ENCODE results near the gene MRRF.
"Not testable (repeated sequence)": the region's sequence is repeated elsewhere in the genome, so short reads cannot be mapped to it uniquely, and the experiment has no call there.

MRRF gene

DNA sequence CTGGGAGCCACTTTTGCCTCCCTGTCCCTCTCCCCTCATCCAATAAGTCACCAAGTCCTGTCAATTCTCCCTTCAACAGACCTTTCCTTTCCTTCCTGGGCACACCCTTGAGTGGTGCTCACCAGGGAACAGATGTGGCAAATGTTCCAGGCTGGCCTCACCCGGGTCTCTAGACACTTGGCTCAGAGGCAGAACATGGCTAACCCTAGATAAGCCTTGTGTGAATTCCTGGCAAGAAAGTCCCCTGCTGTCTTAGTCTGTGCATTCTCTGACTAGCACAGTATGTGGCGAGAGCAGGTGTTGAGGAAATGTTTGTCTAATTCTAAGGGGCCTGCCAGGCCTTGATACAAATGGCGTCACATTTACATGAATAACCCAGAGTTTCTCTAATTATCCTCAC lies 64.9 kb downstream of the MRRF start:
- no peak for DNase-seq (ENCODE audit: extremely low read depth in 1 of 2, low read depth in 1 of 2)

DNA sequence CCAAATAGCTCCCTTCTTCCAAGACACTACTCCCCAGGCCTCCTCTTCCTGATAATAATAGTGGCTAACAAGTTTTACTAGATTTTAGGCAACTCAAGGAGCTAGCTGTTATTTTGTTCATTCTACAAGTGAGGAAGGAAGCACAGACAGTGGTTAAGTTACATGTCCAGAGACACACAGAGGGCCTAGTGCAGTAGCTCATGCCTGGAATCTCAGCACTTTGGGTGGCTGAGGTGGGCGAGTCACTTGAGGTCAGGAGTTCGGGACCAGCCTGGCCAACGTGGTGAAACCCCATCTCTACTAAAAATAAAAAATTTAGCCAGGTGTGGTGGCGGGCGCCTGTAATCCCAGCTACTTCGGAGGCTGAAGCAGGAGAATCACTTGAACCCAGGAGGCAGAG lies 65.8 kb downstream of the MRRF start:
- DNase-seq (ENCODE audit: extremely low read depth in 1 of 2, low read depth in 1 of 2) = not testable (repeated sequence)

DNA sequence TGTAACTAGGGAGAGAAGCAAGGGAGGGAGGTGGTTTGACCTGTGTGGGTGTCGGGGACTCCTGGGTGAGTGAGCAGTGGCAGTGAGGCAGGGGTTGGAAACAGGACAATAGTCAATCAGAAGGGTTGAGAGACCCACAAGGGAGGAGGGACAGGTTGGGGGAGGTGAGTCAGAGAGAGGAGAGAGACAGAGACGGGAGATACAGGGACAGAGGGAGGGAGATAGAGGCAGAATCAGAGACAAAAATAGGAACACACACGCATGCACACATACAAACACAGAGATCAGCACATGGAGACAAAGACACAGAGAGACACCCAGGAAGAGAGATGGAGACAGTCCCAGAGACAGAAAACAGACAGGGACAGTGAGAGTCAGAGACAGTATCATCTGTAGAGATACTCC lies 66.8 kb downstream of the MRRF start:
- no peak for DNase-seq (ENCODE audit: extremely low read depth in 1 of 2, low read depth in 1 of 2)

DNA sequence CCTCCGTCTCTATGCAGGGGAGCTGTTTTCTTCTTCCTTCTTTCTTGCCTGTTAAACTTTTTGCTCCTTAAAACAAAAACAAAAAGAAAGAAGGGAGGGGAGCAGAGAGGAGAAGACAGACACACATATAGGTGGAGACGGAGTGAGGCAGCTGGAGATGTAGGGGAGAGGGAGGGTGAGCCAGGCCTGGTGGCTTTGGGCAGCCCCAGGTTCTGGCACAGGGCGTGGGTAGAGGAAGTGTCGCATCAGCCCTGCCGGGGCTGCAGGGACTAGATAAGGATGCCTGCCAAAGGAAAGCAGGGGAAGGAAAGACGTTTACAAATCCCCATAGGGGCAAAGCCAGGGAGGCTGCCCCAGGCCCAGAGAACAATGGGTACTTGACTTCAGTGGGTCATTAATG lies 67.4 kb downstream of the MRRF start:
- no peak for DNase-seq (ENCODE audit: extremely low read depth in 1 of 2, low read depth in 1 of 2)

DNA sequence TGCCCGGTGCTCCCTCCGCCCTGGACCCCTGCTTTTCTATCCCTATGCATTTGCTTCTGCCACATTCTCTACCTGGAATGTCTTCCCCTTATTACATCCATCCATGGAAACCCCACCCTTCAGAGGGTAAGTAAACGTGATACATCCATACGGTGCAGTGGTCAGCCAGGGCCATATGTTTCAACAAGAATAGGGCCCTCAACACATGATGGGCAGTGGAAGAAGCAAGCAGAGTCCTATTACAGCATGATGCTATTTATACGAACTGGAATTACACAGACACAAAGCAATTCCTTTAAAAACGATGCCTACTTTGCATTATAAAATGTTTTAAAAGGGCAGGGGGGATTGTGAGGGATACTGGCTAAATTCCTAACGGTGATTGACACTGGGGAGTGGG lies 68.0 kb downstream of the MRRF start:
- no peak for DNase-seq (ENCODE audit: extremely low read depth in 1 of 2, low read depth in 1 of 2)

DNA sequence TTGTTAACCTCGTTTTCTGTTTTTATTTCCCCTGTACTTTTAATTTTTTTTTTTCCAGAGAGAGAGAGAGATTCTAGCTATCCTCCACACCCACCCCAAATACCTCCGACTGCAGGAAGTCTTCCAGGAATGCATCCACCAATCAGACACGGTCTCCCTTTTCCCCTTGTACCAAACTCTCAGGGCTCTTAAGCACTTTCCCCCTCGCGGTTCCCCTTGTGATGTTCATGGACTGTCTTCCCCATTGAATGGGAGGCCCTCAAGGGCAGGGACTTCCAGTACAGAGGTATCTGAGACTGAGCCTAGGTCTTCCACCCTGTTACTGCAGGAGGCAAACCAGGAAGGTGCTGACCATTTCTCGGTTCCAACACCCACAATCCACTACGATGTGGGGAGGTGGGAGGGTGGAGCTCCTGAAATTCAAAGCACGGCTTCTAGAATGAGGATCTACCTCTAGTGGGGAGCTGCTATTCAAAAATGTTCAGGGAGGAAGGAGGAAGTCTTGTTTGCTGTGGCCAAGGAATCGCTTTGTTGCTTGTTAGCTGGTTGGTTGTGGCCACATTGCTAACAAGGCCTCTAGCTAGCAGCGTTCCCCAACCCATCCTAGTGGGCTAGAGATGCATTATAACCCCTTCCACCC lies 68.6 kb downstream of the MRRF start:
- no peak for DNase-seq (ENCODE audit: extremely low read depth in 1 of 2, low read depth in 1 of 2)

DNA sequence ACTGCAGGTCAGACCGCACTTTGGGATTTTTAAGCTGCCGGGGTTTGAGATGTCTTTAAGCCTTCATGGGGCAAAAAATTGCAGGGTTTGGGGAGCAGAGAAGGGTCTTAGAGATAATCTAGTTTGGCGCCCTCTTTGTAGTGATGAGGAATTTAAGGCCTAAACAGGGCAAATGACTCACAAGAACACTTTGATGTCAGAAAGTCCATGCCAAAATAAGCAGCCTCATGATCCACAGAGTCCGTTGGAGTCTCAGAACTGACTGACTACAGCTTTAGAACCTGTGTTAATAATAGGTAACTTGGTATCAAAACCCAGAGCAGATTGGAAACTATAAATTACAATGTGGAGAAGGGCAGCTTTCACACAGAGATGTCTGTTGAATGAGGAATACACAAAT lies 70.2 kb downstream of the MRRF start:
- DNase-seq (ENCODE audit: extremely low read depth in 1 of 2, low read depth in 1 of 2) = no peak

DNA sequence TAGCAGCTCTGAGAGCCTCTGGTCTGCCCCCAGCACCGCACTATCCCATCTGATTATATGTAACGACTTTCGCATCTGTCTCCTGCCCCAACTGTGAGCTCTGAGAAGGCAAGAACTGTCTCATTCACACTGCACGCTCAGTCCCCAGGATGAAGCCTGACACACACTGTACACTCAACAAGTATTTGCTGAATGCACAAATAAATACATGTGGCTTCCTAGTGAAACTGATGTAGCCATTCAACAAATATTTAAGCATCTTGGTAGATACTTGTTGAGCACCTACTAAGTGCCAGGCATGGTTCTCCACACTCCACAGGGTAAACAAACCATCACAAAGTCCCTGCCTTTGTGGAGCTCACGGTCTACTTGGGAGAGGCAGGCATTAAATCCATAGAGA lies 71.5 kb downstream of the MRRF start:
- DNase-seq (ENCODE audit: extremely low read depth in 1 of 2, low read depth in 1 of 2) = no peak

DNA sequence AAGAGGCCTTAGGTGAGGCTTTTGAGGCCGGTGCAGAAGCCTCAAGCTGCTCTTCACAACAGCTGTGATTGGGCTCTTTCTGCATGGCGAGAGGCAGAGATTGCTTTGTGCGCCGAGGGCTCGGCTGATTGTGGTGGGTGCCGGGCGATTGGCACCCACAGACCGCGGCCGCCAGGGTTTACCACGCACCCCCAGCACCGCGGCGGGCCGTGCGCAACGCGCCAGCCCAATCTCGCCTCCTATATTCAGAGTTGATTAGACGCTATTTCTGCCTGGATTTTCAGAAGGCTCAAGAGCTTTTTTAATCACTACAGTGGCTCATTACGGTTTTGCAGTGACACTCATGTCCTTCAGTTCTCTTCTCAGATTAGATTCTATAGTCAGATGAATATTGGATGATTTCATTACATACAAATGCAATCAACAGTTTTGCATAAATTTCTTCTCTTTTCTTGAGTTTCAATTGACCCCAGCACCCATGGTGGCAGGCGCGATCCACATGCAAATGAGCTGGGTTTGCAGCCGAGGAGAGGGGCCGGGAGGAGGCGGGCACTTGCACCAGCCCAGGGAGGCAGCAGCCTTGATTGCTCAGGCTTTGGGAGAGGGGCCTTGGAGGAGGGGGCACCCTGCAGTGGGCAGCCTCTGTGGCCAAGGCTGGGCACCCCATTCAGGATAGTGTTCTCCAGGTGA lies 72.3 kb downstream of the MRRF start:
- no peak for DNase-seq (ENCODE audit: extremely low read depth in 1 of 2, low read depth in 1 of 2)

DNA sequence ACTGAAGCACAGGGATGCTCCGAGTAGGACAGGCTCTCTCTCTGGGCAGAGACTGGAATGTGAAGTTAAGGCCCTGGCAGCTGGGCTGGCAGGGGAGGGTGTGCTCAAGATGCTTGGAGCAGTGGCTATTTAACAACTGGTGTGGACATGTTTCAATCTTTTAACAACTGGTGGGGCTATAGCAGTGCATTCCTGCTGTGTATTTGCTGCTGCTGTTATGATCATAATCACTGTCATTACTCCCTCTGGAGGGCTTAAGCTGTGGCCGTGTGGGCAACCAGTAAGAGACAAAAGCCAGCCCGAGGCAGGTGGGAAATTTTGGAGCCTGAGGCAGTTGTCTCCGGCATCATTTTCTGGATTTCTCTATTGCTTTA lies 72.9 kb downstream of the MRRF start:
- DNase-seq (ENCODE audit: extremely low read depth in 1 of 2, low read depth in 1 of 2) = no peak

DNA sequence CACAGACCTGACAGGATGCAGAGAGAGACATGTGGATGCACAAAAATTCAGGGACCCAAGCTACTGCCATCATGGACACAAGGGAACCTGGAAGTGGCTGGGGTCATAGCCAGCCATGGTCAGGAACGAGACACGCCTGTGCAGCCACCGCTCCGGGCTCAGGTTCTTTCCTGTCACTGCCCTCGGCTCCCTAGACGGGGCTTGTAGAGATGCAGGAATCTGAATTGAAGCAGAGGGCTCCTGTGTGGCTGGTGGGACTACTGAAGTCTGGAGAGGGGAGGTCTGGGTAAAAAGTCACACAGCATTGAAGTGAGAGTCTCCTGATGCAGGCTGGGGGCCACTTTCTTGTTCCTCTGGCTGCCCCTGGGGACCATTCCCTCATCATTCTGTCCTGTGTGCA lies 73.9 kb downstream of the MRRF start:
- no peak for DNase-seq (ENCODE audit: extremely low read depth in 1 of 2, low read depth in 1 of 2)

DNA sequence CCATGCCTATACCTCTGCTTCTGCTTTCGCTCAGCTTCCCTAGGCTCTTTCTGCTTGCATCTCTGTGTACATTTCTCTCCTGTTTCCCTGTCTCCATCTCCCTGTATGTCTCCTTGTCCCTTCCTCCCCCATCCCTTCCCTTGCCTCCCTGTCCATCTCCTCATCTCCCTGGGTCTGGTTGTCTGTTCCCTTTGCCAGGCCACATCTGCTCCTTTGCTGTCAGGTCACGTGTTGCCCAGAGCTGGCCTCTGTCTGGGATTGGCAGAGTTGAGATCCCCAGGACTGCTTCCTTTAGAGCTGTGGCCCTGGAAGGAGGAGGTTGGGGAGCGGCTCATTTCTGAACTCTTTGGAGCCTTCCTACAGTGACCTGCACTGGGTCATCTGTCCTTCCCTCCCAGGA lies 74.3 kb downstream of the MRRF start:
- DNase-seq (ENCODE audit: extremely low read depth in 1 of 2, low read depth in 1 of 2) = no peak

DNA sequence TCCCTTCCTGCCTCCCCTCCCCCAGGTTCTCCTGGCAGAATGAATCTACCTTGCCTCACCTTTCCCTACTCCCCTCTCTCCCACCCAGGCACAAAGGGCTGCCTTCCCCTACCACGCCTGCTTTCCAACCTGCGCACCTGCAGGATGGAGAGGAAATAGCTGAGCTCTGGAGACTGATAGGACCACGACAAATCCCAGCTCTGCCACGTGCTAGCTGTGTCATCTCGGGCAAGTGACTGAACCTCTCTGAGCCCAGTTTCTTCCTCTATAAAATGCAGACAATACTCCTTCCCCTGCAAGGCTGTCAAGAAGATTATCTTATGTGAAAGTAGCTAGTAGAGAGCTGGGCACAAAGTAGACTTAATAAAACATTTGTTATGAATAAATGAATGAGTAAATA lies 74.9 kb downstream of the MRRF start:
- DNase-seq (ENCODE audit: extremely low read depth in 1 of 2, low read depth in 1 of 2) = no peak

DNA sequence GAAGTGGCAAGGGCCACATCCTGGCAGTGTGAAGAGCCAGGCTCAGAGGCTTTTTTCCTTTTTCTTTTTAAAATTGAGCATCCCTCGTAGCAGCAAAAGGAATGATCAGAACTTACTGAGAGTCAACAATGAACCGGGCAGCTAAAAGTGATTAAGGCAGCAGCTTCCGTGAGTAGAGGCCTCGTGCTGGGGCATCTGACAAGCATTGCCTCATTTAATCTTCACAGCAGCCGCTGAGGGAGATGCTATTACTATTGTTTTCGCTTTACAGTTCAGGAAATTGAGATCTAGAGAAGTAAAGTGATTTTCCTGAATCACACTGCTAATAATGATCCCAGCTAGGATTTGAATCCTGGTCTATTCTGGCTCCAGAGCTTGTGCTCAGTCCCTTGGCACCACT lies 75.5 kb downstream of the MRRF start:
- DNase-seq (ENCODE audit: extremely low read depth in 1 of 2, low read depth in 1 of 2) = no peak

DNA sequence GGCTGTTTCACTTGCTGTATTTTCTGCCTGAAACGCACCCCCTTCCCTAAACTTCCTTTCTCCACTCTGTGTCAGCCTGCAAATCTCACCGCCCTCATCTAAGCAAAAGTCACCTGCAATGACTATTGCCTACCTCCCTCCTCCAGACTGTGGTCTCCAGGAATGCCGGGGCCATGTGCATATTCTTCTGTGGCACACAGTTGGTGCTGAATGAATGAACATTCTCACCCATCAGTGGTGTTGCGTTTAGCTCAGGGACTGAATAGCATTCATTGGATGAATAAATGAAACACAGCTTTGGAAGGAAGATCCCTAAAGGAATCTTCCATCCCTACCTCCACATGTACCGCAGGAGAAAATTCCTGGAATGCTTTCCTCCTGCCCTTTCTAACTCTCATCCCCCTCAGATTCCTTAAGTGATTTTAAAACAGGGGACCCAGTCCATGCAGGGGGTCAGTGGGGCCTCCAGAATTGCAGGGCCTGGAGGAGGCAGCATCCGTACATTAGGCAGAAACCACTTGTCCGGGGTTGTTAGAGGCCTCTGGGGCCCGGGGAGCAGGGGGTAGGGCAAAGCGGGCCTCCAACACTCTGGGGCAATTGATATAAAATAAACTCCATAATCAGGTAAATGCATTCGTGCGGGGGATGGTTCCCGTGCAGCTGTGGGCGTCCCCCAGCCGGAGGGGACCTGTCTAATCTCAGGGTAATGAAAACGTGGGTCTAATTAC lies 77.8 kb downstream of the MRRF start:
- DNase-seq (ENCODE audit: extremely low read depth in 1 of 2, low read depth in 1 of 2) = no peak

DNA sequence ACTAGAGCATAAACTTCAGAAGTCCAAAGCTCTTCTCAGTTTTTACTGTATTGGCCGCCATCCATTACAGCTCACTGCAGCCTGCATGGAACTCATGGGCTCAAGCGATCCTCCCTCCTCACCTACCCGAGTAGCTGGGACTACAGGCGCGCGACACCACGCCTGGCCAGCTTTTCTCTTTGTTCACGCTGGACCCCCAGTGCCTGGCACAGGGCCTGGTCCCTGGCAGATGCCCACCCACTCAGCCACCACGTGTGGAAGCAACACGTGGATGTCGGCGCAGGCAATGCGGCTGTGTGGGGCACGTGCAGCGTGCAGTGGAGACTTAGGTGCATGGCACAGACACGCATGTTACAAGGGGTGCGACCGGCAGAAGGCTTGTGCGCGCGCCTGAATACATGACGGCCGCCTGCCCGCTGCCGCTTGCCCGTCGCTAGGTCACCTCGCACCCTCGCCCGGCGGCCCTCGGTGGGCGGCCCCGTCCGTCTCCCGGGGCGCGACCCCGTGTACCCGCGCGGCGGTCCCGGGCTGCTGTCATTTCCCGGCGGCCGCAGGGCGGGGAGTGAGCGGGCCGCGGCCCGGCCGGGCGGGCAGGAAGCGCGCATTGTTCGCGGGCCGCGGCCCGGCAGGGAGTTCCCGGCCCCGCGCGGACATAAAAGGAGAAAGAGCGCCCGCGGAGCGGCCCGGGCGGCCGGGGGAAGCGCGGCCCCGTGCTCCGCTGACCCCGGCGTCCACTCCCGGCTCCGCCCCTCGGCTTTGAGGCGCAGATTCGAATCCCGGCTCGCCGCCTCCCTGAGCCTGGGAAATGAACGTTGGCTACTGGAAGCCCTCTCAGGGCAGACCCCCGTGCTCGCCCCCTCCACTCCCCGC lies 82.0 kb downstream of the MRRF start:
- no peak for DNase-seq (ENCODE audit: extremely low read depth in 1 of 2, low read depth in 1 of 2)

DNA sequence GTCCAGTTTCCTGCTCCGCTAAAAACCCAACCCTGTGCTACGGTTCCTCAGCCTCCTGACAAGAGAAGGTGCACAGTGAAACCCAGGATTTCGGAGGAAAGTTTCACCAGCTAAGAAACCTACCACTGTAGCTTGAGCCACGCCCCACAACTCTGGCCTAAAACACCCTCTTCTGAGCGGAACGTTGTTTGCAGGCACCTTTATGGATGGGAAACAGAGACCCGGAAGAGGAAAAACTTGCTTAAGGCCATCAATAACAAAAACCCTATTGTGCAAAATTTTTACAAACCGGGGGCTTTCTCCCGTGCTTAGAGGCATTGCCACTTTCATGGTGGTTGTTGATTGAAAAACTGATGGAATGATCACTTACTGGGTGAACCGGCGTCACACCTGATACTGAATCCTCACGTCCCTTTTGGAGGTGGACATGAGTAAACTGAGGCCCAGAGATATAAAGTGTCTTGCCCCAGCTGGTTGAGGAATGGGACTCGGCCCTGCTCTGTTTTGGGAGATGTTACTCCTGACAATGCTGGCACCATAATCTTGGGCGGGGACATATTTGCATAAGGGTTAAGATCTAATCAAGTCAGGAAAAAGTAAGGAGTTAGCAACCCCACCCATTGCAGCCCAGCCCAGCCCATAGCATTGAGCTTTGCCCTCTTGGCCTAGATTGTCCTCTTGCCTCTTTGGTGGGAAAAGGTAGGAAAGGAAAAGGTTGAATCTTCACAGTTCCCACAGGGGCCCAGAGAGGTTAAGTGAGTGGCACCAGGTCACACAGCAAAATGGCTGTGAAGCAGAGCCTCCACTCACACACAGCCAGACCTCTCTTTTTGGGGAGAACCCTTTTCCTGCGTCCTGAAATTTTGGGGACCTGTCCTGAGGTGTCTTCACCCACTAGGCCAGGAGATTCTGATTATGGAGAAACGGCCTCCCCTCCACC lies 82.9 kb downstream of the MRRF start:
- no peak for DNase-seq (ENCODE audit: extremely low read depth in 1 of 2, low read depth in 1 of 2)

DNA sequence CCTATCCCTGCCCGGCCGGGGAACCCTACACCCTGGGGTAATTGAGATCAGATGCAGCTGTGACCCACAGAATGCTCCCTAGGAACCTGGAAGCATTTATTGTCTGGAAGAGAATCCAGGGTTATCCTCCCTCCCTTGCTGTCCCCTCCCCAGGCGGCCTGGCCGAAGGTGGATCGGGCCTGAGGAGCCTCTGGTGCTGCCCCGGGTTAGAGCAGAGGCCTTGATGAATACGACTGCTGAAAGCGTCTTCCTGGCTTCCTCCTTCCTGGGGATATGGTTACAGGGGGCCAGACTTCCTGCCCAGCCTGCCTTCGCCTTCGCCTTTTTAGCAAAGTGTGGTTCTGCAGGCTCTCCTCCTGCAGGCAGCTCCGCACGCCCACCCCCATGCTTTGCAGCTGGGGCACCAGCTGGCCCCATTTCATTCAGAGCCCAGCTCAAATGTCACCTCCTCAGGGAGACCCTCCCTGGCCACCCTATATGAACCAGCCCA lies 83.7 kb downstream of the MRRF start:
- no peak for DNase-seq (ENCODE audit: extremely low read depth in 1 of 2, low read depth in 1 of 2)

DNA sequence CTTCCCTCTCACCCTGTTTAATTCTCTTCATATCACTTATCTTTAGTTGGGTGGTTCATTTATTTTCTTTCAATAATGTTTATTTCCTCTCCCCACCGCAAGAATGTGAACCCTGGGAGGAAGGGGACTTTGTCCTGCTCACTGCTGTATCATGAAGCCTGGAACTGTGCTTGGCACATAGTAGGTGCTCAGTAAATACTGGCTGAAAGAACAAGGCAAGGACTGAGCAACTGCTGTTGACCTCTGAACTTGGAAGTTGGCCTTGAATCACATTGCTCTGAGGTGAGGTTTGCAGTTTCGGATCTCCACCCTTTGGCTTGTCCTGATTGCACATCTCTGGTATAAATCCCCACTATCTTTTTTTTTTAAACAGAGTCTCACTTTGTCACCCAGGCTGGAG lies 84.1 kb downstream of the MRRF start:
- DNase-seq (ENCODE audit: extremely low read depth in 1 of 2, low read depth in 1 of 2) = no peak

DNA sequence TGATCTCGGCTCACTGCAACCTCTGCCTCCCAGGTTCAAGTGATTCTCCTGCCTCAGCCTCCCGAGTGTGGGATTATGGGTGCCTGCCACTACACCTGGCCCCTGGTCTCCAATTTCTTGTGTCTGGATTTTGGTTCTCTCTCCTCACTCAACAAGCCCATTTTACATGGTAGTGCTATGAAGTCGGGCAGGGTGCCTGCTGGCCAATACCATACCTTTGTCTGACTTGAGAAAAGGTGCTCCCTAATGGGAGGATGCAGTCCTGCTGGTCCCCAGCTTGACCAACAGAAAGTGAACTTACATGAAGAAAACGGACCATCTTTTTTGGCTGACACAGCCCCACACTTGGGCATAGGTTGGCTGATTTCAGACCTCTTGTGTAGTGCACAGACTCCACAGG lies 84.5 kb downstream of the MRRF start:
- no peak for DNase-seq (ENCODE audit: extremely low read depth in 1 of 2, low read depth in 1 of 2)

All from activated CD8-positive, alpha-beta memory T cell treated with anti-CD3 and anti-CD28 coated beads for 1 hour (primary cell).